Activated gamma-delta T cell (primary cell): Measurements from ENCODE around the gene BRMS1.
A peak's percentile ranks its signal among the peaks of the same experiment; 100 is the strongest.

Experiments
- DNase-seq: peaks from one replicate; lab custom pipeline; 2025; lab: John Stamatoyannopoulos, UW

The BRMS1 gene

DNA sequence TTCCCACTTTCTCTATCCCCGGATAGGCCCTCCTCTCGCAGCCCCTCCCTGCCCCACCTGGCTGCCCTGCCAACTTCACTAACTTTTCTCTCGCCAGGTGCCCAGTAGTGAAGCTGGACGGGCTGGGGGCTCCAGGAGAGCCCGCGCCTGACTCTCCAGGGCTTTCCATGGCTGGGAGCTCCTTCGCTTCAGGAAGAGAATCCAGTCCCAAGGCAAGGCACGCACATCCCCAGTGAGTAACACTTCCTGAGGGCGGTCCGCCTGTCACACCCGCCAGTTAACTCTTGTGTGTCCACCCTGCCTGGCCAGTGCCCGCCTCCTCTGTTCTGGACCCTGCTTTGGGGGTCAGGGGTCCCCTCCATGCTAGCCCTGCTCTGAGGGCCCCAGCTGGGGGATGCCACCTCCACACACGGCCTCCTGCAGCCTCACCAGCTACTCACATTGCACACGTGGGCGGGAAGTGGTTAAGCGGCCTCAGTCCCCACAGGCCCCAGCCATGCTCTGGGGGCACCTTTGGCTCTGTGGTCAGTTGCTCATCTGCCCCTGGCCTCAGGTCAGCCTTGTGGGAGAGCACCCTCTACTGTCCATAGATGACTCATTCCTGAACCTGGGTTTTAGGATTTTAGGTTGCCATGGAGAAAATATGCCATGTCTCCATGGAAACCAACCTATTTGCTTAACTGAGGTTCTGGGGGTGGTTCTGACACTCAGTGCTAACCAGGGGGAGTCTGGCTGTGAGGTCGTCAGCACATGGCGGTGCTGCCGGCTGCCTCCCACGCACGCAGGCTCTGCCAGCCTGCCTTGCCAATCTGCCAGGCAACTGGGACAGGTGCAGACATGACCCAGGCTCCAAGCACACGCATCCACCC, 8.4 kb downstream of the BRMS1 start, which contains the start of gene RIN1:
TSS of gene RIN1 (minus strand) at position 201 of the 869 bp plus-strand sequence. CDS start at position 169, 32 bp downstream.
- DNase-seq, result no peak

DNA sequence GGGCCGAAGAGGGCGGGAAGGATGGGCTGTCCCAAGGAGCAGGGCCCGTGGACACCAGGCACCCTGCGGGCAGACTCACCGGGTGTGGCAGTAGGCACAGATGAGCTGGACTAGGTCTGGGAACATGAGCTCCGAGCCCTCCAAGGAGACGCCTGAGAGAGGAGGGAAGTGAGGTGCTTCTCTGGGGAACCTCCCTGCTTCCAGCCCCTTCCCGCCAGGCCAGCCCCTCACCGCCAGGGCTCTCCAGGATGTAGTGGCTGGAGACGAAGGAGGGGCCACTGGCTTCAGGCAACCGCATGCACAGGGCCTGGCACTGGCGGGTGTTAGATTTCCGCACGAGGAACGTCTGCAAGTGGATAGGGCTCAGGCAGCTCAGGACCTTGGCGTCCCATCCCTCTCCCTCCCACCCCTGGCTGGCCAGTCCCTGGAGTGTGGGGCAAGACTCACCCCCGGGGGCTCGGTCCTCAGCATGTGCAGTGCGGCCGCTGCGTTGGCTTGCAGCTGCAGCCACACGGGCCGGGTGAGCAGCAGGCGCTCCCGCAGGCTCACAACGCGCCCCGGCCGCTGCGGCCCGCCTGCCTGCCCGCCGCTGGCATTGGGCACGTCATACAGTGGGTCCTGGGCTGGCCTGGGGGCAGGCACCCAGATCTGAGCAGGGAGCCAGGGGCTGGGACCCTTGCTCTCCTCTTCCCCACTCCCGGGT, 9.2 kb downstream of the BRMS1 start:
- no peak for DNase-seq

DNA sequence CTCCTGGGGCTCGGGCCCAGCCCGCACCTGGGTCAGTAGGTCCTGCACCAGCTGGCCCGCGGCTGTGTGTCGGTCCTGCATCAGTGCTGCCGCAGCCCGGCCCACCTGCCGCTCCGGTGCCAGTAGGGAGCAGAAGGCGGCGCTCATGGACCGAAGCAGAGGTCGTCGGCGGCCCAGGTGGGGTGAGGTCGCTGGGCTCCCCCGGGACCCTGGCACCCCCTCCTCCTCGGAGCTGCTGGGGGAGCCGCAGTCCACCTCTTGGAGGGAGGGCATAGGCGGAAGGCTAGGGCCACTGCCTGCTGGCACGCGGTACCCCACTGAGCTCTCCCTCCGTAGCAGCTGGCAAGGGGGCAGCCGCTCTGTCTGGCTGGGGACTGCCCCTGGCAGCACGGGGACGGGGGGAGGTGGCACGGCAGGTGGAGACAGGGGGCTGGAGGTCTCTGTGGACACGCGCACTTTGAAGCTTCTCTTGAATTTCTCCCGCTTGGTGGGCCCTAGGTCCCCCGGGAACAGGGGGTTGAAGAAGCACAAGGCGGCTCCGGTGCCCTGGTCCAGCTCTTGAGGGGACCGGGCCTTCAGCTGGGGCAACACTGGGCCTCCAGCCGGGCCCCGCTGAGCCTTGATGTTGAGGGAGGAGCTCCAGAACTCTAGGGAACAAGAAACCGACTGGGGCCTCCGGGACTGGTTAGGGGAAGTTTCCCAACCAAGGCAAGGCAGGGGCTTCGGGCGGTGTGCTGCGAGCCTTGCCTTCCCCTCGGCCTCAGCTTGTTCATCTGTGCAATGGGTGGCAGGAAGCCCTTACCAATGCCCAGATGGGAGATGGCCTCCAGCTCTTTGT, 10.1 kb downstream of the BRMS1 start:
- no peak for DNase-seq

DNA sequence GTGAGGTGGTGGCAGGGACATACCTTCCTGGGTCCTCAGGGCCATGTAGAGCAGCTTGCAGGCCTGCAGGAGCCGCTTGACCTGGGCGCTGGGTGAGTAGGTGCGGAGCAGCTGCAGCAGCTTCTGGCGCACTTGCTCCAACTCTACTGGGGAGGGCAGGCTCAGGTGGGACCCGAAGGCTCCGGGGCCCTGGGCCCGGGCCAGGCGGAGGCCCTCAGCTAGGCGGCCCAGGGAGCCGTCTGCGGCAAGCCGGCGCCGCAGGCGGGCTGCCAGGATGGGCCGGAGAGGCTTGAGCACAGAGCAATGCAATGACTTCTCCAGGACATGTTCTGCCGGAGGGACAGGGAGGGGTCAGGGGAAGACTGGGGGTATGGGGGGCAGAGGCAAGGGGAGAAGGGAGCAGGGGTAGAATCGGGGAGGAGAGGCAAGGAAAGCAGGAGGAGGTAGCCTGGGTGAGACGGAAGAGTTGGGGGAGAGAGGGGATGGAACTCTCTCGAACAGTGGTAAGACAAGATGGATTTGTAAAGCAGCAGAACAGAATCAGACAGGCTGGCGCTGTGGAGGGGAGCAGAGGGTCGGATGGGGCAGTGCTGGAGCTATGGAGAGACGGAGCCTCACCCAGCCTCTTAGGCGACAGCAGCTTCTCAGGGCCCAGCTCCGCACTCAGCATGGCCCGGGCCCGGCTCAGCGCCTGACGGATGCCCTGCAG, 10.9 kb downstream of the BRMS1 start:
- no peak for DNase-seq

DNA sequence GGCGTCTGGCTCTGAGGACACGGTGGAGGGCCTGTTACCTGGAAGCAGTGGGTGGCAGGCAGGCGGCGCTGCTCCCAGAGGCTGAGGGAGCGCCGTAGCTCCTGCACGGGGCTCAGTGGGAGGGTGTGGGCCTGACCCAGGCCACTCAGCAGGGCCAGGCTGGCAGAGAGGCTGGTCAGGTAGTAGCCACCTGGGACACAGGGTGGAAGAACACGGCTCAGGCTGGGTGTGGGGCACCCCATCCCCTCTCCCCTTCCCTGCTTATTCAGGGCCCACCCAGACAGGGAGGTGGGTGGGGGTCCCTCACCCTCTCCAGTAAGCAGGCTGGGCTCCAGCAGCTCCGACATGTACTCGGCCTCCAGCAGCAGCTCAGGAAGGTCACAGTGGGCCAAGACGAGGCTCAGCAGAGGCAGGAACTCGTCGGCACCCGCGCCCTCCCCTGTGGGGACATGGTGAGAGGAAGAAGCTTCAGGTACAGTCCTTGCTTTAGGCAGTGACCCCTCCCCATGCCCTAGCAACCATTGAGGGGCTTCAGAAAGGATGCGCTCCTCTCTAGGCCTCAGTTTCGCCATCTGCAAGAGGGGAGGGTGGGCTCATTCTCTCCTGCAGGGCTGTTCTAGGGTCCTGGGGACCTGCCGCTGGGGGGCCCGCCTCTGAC, 11.6 kb downstream of the BRMS1 start:
- no peak for DNase-seq

DNA sequence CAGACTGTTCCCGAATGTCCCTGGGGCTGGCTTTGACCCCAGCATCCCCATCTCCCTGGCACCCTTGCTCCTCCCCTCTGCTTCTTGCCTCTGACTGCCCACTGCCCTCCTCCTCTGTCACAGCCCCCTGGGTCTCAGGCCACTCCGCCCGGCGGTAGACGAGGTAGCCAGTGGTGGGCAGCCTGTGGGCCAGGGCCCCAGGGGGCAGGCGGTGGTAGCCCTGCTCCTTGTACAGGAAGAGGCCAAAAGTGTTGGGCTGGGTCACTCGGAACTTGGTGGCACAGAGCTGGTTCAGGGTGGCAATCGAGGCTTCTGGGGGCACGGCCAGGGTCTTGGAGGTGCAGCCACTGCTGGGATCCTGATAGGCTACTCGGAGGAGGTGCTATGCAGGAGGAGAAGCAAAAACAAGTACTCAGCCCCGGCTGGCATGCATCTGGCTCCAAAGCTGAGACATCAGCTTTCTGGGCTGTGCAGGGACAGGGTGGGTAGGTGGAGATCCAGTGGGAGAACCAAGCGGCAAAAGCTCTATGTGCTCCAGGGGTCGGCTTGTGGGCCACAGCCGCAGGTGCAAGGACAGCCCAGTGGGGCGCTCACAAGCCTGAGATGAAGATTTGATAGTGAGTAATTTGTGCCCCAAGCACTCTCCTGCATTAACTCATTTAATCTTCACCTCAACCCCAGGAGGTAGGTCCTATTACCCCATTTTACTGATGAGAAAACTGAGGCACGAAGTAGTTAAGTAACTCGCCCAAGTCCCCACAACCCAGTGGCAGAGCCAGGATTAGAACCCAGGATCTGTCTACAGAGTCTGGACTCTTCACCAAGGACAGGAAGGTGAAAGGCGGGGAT, 12.3 kb downstream of the BRMS1 start:
- no peak for DNase-seq

DNA sequence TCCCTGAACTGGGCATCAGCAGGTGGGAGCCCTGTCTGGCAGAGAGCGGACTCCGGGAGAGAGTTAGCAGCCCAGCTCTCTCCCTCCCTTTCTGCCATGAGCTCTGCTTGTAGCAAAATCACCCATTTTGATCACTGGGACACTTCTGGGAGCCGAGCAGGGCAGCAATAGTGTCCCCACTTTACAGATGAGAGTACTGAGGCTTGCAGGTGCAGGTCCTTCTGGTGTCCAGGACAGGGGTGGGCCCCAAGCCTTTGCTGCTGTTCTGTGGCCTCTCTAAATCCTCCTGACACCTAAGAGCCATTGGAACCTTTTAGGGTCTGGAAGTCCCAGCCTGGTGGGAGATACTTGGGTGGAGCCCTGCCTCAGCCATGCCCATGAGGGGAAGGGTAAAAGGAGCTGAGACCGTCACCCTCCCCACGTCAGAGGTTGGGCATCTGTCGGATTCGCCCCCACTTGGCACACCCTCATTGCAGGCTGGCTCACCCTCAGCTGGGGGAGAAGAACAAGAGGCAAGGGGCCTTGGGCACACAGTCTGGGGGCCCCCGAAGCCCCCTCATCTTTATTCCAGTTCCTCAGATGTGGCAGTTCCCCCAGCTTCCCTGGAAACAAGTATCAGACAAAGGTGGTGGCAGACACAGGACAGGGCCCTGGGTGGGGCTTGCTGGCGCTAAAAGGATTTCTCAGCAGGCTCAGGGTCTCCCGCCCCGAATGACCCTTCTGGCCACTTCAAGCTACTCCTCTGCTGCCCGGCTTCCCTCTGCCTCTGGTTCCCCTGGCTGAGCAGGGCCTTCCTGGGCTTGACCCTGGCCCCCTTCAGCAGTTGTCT, 13.1 kb downstream of the BRMS1 start:
- no peak for DNase-seq

DNA sequence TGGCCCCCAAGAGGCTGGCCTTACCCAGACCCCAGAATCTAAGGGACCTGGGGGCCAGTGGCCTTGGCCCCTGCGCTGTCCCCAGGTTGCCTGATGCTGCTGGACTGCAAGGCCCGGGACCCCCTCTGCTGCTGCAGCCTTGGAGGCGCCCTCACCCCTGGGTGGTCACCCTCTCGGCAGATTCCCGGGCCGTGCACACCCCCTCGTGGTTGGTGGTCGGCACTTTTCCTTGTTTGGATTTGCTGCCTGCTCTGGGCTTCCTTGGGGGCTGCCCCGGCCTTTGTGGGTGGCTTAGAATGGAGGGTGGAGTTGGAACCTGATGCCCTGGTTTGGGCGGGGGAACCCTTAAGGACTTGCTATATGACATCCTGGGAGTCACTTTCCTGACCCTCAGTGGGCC, 14.0 kb downstream of the BRMS1 start:
- no peak for DNase-seq

DNA sequence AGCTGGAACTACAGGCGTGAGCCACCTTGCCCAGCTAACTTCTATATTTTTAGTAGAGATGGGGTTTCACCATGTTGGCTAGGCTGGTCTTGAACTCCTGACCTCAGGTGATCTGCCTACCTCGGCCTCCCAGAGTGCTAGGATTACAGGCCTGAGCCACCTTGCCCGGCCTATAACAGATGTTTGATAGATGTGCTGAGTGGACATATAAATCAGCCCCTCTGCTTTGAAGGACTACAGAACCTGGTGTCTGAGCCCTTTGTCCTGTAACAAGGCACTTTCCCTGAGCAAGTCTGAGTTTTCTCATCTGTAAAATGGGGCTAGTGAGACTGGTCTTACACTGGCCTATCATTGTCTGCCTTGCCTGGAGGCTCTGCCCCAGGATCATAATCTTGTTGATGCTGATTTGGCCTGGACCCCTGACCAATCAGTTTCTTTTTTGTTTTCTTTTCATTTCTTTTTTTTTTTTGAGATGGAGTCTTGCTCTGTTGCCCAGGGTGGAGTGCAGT, 15.7 kb downstream of the BRMS1 start:
- DNase-seq, result no peak

DNA sequence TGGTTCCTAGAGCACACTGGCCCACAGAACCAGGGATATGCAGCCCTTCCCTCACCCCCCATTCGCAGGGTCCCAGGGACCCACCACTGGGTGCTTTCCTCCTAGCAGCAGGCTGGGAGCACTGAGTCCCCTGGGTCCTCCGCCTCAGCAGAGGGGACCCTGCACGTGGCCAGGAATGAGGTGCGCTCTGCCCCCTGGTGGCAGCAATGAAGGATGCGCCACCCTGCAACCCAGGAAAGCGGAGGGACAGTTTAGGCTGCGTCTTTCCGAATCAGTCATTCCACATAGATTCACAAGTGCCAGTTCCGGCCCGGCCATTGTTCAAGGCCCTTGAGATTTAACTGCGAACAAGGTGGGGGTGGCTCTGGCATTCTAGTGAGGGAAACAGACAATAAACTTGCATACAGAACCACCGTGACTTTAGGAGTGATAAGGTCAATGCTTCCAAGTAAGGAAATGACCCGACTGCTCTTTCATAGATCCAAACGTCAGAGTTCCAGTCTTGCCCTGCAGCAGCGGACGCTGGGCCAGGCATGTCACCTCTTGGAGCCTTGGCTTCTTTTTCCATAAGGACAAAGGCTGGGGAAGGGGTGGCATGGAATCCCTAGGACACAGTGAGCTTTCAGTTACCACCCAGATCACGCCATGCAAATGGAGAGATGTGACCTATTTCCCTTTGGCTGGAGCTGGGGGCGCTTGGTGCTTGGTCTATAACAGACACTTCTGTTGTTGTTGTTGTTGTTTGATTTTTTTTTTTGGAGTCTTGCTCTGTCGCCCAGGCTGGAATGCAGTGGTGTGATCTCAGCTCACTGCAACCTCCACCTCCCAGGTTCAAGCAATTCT, 16.4 kb downstream of the BRMS1 start:
- DNase-seq, result peak; percentile 44

DNA sequence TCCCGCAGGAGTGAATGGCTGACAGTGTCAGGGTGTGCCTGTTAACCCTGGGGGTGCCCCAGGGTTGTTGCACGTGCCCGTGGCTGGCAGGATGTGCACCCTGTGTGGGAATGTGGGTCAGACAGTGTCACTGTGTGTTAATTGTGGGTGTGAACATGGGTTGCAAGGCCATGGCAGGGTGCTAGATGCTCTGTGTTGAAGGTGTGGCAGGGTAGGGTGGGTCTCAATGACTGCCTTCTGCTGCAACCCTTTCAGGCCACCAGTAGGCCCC, 16.9 kb downstream of the BRMS1 start:
- DNase-seq, result peak; percentile 48

DNA sequence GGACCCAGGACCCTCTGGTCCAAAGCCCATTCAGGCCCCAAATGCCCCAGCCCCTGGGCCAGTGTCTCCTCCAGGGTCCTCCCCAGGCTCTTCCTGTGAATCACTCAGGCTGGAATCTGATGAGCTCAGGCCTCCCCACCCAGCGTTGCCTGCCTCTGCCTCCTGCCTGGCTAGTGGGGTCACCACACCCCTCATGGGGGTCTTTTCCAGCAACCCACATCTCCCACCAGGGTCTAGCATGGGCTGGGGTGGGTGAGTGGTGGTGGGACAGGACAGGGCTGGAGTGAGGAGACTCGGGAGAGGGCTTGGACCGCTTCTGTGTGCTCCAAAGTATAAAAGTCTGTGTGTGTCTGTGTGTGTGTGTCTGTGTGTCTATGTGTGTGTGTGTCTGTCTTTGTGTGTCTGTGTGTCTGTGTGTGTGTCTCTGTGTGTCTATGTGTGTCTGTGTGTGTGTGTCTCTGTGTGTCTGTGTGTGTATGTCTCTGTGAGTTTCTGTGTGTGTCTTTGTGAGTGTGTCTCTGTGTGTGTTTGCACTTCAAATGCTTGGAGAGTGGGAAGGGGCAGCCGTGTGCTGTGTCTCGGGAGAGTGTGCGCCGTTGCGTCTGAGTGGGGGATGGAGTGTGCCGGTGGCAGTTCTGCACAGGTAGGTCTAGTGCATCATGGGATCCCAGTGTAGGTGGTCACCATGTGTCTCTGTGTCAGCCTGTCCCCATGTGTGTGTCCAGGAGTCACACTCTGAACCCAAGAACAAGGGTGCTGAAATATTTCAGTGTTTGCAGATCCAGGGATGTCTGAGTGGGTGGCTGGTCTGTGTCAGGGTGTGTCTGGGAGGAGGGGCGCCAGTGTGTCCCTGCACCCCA, 17.5 kb downstream of the BRMS1 start:
- no peak for DNase-seq

DNA sequence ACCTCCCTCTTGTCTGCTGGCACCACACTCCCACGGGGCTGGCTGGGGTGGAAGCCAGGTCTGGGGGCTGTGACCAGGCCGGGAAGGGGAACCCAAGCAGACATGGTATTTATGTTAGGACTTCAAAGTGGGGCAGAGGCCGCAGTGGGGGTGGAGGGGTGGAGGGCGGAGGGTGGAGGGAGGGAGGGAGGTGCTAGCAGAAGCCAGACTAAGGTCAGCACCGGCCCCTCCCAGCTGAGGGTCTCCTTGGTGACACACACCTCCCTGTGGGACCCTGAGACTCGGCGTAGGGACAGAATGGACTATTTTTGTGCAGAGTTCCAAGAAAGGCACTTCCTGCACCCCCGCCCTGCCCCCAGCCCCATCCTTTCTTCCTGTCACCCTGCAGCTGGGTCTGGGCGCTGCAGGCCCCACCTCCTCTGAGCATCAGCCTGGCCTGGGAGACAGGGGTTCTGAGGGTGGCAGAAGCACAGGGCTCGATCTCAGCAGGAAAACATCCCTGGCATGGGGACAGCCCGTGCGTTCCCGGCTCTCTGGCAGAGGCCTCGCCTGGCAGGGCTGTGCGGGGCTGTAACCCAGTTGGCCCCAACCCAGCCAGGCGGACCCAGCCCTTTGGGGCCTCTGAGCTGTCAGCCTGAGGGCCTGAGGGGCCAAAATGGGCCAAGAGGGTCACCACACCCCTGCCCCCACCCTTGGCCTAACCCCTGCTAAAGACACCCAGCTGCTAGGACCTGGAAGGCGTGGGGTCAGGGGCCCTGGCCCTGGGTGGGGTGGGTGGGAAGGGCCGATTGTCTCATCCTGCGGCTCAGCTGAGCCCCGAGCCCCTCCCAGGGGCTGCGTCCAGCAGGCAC, 18.4 kb downstream of the BRMS1 start:
- DNase-seq, result no peak

DNA sequence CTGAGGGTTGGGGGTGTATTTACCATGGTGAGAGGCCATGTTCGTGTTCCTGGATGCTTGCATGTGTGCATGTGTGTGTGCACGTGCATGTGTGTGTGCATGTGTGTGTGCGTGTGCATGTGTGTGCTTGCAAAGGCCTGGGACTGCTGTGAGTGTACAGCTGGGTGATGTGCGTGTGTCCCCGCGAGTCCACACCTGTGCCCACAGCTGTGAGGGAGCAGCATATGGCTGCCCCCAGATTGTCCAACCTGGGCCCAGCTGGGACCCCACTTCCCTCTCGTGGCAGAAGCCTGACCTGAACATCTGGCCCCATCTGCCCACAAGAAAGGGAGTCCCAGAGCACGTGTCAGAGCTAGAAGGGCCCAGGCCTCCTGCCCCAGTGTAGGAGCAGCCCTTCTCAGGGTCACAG, 19.6 kb downstream of the BRMS1 start:
- no peak for DNase-seq

DNA sequence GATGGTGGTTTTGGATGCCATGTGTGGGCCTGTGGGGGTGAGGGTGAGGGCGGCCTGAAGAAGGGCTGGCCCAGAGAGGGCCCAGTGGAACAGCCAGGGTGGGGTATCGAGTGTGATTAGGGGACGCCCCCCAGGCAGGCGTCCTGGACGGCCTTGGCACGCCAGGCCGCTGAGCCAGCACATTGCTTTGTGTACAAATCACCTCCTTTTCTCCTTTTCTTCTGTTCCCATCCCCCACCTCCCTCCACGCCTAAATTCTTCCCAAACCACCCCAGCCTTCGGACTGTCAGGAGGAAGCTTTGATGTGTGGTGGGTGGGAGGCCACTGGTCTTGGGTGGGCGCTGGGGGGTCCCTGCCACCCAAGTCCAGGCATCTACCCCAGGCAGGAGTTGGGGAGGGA, 20.2 kb downstream of the BRMS1 start:
- no peak for DNase-seq

DNA sequence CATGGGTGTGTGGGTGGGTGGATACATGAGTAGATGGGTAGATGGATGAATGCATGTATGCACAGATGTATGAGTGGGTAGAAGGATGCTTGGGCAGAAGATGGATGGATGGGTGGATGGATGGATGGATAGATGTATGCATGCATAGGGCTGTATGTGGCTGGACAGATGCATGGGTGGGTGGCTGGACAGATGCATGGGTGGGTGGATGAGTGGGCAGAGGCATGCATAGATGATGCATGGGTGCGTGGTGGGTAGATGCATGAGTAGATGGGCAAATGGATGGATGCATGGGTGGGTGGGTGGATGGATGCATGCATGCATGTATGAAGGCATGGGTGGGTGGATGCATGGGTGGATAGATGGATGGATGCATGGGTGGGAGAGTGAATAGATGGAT, 21.2 kb downstream of the BRMS1 start:
- no peak for DNase-seq
